HG02571 (cell line): ENCODE results near the gene TUBA4A.

ENCODE experiments used
- ATAC-seq: cut with Tn5 transposase; IDR thresholded peaks from one replicate; pipeline ENCODE4 v1.9.1; 2021; ENCODE audit warnings: mild to moderate bottlenecking, moderate library complexity; ENCODE audit not compliant: unreplicated experiment

The TUBA4A gene

DNA sequence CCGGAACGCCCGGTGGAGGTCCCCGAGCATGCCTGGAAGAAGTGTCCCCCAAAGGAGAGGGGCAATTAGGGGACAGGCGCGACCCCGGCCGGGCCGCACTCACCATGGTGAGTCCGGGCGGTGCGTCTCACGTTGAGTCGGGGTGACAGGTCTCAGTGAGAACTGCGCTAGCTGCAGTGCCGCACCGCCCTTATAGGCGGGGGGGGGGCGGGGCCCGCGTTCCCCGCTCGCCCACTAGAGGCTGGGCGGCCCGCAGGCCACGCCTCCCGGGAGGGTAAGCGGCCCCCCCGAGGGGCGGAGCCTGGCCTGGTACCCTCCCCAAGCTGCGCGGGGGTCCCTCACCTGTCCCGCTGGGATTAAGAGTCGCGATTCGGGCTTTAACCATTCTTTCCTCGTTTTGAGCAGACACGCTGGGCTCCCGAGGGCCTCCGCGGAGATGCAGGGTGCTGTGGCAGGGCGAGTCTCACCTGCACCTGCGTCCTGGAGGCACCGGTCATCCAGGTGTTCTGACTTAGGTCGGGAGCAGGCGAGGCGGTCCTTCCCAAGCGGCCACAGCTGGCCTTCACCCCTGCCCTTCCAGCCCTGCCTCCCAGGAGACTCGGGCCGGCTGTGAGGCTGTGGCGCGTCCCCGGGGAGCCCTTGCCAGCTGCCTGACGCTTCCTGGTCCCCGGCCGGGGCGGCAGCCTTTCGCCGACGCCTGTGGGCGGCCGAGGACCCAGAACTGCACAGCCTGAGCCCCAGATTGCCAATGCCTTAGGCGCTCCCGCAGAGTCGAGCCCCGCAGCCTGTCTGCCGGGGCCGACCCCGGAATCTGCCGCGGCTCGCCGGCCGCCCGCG lies at the start of gene TUBA4A:
Gene TUBA4A, minus strand, starts transcription at position 166 of the 837 bp plus-strand sequence. Its CDS starts 60 bp downstream, at position 106.
- peak; percentile 50 for ATAC-seq

DNA sequence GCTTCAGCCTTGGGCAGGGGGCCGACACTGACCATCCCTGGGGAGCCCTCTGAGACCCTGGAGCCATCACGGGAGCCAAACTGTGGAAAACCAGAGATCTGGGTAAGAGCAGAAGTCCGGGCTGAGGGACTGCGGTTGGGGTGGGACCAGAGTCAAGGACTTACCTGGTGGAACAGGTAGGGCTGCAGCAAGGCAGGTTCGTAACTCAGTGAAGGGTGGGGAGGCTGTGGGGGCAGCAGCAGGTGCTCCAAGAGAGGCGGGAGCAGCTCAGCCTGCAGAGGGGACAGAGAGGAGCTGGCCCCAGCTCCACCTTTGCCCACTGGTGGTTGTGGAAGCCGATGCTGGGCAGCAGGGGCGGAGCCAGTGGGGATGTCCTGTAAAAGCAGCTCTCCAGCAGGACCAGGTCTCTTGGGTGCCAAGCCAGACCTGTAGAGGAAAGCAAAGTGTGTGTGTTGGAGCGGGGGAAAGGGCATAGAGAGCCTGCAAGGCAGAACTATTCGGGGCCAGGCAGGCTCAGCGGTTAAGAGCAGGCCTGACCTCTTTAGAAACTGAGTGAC lies 48.8 kb upstream of the TUBA4A start:
- ATAC-seq, result no peak

DNA sequence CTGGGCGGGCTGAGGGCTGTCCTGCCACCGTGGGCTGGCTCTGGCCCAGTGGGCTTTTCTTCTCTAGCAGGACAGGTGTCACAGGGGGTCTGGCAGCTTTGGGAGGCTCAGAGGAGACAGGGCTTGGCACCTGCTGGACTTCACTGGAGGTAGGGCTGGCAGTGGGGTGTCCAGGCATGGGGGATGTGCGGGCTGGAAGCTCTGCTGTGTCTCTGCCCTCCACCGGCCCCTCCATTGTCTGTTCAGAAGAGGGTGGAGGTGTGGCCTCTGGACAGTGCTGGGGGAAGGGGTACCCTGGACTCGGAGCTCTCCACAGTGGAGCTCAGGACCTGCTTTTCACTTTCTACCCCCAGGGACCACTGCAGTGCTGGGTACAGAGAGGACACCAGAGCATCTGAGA lies 46.3 kb upstream of the TUBA4A start:
- ATAC-seq, result no peak

DNA sequence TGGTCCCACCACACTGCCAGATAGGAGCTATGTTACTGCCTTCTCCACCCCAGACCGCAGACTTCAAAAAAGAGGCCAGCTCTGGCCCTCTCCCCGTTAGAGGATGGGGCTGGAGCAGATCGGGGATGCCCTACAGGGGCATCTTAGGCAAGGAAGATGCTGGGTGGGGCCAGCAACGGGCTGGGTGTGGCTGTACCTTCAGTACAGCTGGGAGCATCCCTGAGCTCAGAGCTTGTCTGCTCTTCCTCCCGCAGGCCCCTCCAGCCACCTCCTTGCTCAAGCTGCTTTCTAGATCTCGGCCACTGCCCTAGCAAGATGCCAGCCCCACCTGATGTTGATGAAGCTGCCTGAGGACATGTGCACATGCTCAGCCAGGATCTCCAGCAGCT lies 45.6 kb upstream of the TUBA4A start:
- ATAC-seq, result no peak

DNA sequence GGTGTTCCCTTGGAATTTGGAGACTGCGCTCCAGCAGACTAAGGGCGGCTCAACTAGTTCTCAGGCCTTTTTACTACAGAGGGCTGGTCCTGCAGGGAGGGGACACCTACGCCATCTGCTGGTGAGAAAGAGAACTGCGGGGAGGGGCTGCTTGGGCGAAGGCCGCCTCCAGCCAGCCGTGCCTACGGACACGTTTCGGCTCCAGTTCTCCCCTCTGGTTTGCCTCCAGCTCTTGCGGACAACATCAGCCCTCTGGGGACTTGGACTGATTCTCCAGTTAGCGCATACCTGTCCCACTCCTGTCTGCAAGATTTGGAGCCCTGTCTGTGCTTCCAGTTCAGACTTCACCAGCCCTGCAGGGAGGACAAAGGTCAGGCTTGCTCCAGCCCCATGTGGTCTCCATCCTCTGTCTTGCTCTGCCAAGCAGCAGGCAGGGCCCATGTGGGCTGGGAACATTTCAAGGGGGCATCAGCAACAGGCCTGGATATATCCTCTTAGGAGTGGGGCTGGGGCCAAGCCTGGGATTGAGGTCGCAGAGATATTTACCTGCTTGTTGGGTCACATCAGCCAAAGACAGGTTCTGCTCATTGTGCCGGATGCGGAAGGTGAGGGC lies 45.1 kb upstream of the TUBA4A start:
- peak; percentile 48 for ATAC-seq

DNA sequence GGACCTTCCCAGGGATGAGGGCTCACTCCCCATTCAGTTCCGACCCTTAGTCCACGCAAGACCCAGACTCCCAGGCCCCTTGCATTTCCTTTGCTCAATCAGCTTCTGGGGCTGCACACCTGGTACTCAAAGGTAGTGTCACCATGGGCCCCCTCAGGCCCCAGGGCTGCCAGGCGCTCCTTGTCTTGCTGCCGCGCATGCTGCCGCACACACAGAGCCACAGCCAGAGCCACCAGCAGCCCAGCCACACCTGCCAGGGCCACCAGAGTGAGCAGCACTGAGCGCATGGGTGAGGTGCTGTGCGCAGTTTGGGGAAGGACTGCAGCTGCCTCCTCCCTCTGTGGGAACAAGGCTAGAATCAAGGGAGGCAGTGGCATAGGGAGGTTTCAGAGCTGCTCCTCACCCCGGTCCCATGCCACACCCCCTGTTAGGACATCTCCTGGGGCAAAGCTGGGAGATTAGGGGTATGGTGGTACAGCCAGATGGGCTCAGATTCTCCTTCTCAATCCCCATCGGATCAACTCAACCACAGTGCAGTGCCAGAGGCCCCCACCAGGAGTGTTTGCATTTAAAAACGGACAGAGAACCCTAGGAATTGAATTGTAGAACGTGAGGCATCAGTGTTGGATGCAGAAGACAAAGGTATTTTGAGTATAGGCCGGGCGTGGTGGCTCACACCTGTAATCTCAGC lies 44.2 kb upstream of the TUBA4A start:
- ATAC-seq, result no peak

DNA sequence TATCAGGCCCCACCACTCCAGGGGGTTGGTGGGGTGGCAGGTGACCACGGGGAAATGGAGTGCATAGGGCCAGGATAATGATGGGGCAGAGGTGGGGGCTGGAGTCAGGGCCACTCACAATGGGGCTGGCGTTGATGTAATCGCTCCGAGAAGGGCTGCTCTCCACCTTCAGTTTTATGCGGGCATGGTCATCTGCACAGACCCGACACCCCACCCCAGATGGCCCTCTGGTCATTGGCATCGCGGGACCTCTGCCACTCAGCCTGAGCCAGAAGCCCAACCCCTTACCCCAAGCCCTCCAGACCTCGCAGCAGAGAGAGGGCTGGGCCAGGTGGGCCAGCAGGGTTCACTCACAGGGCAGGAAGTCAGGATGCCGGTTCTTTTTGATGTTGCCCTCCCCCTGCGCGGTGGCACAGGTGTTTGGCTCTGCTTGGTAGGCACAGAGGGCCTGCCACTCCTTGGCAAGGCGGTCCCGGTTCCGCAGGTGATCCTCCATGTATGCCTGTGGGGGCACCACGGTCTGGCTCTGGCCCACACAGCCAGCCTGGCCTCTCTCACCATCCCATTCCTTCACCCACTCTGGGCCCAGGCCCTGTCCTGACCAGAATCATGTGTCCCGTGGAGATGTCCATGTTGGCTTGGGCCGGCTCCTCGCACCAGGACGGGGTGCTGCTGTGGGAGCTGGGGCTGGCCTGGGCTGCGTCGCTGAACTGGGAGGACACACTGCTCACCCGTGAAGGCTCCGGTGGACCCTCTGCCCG lies 43.1 kb upstream of the TUBA4A start:
- no peak for ATAC-seq

DNA sequence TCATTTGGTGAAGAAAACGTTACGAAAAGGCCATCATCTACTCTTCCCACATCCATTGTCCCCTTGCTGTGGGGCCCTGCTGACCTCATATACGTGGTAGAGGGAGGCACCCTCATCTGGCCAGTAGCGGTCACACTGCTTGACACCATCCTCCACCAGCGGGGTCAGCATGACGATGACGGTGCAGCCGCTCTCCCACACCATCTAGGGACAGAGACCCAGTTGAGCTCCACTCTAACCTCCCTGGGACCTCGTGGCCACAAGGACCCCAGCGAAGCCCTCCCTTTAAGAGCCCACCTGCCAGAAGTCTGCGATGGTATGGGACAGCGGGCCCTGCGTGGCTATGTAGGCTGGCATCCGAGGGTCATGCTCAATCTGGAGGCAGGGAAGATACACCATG lies 42.4 kb upstream of the TUBA4A start:
- no peak for ATAC-seq

DNA sequence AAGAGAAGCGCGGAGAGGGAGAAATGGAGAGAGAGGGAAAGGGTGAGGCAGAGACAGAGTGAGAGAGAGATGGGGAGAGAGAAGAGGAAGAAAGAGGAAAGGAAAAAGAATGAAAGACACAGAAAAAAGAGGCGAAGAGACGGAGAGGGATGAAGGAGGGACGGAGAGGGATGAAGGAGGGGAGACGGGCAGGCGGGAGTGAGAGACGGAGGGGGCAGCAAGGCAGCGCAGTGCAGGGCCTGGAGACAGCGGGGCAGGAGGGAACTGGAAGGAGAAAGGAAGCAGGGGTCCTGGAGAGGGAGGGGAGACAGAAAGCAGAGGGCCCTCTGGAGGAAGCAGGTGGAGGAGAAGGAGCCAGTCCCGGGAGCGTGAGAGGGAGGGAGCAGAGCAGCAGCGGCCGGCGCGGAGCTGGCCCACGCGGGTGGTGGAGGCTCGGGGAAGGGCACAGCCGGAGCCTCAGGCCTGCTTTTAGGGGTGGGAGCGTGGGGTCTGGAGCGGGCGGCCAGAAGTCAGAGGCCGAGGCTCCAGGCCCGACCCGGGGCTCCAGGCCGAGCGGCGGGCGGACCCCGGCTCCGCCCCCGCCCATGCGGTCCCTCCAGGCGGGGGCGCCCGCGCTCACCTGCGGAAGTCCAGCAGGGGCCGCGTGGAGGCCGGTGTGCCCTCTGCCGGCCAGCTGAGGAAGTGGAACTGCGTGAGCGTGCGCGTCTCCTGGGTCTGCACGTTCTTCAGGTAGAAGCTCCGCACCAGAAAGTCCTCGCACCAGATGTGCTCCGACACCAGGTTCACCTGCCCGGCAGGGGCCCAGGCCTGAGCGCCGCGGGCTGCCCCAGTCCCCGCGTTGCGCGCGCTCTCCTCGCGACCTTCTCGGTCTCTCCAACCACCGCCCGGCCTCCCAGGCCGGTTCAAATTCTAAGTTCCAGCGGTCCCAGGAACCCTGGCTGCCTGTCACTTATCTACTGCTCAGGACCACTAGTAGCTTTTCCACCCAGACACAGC lies 40.9 kb upstream of the TUBA4A start:
- peak; percentile 85 for ATAC-seq

DNA sequence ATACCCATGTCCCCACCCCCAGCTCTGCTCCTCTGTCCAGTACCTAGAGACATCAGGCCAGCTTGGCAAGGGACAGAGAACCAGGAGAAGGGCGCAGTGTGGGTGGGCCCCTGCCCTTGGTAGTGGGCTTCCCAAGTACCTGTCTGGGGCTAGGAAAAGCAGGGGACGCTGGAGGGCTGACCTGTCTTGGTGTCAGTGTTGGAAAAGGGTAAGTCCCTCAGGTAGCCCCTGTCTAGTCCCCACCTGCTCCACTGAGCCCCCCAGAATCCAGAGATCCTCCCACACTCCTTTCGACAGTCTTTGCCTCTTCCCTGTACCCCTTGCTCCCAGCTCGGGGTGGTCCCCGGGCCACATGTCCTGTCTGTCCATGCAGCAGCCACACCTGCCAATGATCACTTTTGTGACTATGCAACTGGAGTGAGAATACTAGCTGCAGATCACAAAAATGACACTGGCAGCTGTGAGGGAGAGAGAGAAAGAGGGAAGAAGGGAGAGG lies 40.1 kb upstream of the TUBA4A start:
- ATAC-seq, result no peak

DNA sequence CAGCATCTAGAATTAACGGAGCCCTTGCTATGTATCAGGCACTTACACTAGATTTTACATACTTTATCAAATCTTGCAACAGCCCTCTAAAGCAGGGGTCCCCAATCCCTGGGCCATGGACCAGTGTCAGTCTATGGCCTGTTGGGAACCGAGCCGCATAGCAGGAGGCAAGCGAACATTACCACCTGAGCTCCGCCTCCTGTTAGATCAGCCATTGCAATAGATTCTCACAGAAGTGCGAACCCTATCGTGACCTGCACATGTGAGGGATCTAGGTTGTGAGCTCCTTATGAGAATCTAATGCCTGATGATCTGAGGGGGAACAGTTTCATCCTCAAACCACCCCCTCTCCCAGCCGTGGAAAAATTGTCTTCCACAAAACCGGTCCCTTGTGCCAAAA lies 38.9 kb upstream of the TUBA4A start:
- no peak for ATAC-seq

DNA sequence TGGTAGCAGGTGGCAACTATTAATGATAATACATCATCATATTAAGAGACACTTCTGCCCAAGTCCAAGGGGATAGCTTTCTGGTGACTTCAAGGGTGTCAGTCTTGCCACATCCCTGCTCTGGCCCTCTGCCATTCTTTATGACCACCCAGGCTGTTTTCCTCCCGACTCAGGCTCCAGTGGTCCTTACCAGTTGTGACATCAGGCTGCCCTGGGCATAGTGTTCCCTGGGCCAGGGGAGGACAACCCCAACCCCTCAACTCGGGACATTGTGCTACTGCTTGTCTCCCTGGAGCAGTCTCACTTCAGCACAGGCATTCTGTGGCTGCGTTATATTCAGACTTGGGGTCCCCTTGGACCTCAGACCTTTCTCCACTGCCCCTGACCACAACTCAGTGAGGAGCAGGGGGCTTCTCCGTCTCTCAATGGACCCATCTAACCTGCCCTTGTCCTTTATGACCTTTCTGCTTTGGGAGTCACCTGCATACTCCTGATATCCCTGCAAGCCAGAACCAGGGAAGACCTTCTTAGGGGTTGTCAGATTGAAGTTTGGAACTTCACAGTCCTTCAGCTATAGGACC lies 38.3 kb upstream of the TUBA4A start:
- no peak for ATAC-seq

DNA sequence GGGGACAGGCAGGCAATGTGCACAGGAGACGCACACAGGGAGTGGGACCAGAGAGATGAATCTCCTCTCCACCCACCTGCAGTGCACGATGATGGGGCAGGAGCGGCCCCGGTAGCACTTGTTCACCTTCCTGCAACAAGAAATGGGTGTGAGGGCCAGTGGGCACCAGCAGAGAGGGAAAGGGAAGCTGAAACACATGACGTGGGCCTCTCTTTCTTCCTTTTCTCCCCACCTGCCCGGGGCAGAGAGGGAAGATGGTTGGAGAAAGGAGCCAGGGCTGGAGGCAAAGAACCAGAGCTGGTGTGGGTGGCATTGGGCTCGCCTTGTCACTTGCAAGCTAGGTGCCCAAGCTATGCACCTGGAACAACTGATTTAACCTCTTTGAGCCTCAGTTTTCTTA lies 37.7 kb upstream of the TUBA4A start:
- no peak for ATAC-seq

DNA sequence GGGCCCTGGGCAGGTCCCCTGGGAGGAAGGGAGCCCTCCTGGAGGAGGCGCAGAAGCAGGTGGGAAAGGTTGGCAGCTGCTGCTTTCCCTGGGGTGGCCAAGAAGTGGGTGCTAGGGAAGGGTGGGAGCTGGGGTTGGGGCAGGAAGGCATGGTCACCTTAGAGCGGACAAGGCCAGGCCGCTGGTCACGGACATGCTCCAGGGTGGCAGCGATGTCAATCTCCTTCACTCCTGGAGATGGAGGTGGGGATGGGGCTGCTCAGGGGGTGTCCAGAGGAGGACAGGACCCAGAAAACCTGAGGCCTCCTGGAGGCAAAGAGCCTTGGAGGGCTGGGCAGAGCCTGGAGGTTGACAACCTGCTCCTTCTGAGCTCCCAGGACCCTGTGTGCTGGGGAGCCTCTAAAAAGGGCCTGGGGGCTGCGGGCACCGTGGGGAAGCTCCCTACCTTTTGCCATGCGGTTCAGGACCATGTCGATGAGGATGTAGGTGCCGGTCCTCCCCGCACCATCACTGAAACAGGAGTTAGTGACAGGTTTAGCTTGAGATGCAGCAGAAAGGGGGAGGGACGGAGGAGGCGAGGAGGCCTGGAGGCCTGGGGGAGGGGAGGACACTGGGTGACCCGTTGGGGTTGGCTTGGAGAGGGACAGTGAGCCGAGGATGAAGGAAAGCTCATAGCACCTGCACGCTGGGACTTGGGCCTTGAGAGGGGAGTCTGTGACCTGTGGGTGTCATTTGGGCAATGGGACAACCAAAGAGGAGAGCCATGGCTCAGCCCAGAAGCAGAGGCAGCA lies 36.9 kb upstream of the TUBA4A start:
- no peak for ATAC-seq

DNA sequence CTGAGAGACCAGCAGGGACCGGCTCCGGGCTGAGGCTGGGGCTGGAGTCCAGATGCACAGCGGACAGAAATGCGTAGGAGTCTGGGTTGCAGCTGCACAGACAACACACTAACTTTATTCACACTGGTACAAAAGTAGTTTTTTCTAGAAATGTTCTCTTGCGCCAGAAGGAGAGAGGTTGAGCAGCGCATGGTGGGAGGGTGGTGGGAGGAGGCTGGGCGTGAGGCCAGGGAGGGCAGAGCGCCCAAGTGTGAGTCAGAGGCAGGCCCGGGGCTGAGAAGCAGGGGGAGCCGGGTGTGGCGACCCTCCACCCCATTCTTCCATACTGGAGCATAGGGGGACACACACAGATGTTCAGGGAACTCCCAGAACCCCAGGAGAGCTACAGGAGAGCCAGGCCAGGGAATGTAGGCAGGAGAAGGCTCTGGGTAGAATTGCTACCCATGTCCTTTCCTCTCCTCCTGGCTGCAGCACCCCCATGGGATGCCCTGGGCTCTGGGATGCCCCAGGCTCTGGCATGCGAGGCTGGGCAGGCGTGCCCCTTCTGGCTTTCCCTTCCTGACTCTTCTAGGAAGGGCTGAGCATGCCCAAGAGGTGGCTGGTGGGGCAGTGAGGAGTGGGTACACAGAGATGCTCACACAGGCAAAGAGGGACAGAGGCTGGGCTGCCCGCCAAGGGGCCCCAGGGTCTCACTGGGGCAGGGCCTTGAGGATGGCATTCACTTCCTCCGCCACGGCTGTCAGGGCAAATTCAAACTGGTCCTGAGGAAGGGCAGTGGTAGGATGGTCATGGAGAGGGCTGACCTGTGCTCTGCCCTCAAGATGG lies 36.0 kb upstream of the TUBA4A start:
- no peak for ATAC-seq

DNA sequence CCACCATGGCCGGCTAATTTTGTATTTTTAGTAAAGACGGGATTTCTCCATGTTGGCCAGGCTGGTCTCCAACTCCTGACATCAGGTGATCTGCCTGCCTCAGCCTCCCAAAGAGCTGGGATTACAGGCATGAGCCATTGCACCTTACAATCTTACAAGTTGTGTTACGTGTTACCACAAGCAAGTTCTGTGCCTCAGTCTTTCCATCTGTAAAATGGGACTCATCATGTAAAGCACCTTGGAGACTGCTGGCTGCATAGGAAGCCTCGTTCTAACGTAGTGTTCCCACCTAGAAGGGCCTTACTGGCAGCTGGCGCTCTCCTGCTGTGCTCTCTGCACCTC lies 35.4 kb upstream of the TUBA4A start:
- ATAC-seq, result no peak

DNA sequence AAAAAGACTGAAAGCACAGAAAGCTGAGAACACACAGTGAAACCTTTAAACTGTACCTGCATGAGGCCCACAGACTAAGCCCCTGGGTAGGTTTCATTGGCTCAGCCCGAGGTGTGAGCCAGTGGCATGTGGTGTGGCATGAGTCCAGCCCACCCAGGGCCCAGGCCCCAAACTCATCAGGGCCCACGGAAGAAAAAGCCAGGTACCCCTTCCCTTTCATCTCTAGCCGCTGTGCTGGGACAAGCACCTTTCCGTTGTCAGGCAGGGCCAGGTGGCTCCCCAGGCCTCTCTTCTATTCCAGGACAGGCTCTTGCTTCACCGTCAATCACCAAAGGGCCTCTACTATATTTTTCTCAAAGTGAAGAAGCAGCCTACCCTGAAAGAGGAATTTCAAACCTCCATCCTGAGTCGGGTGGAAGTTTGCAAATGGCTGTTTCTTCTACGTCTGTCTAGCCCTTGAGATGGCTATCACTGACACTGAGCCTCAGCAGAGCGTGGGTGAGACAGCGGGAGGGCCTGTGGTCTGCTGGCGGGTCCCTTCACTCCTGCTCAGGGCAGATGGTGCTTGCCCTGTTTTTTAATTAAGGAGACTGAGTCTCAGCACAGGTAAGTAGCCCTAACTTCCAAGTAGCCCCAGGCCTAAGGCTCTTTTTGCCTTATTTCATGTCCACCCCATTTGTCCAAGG lies 34.0 kb upstream of the TUBA4A start:
- ATAC-seq, result no peak
